OCI-LY7 (cell line): ENCODE data around the gene CDK14. TPM values are rescaled to one million over a fixed set of nuclear protein-coding genes. Genes with fewer than 3 reads are reported as not detected.

Experiments used
- BruUV-seq: library from RNA; stranded (reverse); fragments of 400-500 nt; replicated peaks from 2 replicates; lab custom pipeline; 2021; lab: Mats Ljungman, UMichigan
- CTCF ChIA-PET: fragments of 300-600 bp; sonication (Branson Sonifier 250); formaldehyde crosslinking; loops from one replicate; lab custom pipeline; 2022; ENCODE audit warnings: antibody characterized with exemption; ENCODE audit not compliant: unreplicated experiment; lab: Charles Lee
- POLR2A ChIA-PET: fragments of 300-600 bp; sonication (Branson Sonifier 250); formaldehyde crosslinking; loops from one replicate; lab custom pipeline; 2022; ENCODE audit warnings: antibody characterized with exemption; lab: Charles Lee
- DNase-seq: peaks from one replicate; pipeline ENCODE4 v3.0.0-alpha.2; 2015; ENCODE audit warnings: low spot score
- H2AFZ ChIP-seq: fragments of 200-600 bp; sonication (generic), shearing (Covaris generic); 2 replicates; pipeline ENCODE4 v1.6.1; 2014; ENCODE audit warnings: mild to moderate bottlenecking, antibody characterized with exemption, low read length, moderate library complexity
- H3K27ac ChIP-seq: fragments of 200-600 bp; sonication (generic); 2 replicates; pipeline ENCODE4 v1.5.1; 2014; ENCODE audit warnings: mixed run types, low read depth, mild to moderate bottlenecking, moderate library complexity, low read length, inconsistent platforms; ENCODE audit not compliant: poor library complexity, severe bottlenecking
- H3K36me3 ChIP-seq: fragments of 200-600 bp; sonication (generic); 2 replicates; pipeline ENCODE4 v1.6.1; 2014; ENCODE audit warnings: mild to moderate bottlenecking, antibody characterized with exemption, low read length, moderate library complexity, mixed read lengths; ENCODE audit not compliant: insufficient read depth
- H3K4me1 ChIP-seq: fragments of 200-600 bp; sonication (generic); 2 replicates; pipeline ENCODE4 v1.5.1; 2014; ENCODE audit warnings: mild to moderate bottlenecking, low read length; ENCODE audit not compliant: insufficient read depth, poor library complexity, severe bottlenecking
- H3K4me2 ChIP-seq: fragments of 200-600 bp; sonication (generic); 2 replicates; pipeline ENCODE4 v1.6.1; 2014; ENCODE audit warnings: mild to moderate bottlenecking, low read length
- H3K4me3 ChIP-seq: fragments of 200-600 bp; sonication (generic); 2 replicates; pipeline ENCODE4 v1.5.1; 2014; ENCODE audit warnings: mild to moderate bottlenecking, low read depth, low read length; ENCODE audit not compliant: poor library complexity, severe bottlenecking
- H3K79me2 ChIP-seq: fragments of 200-600 bp; sonication (generic); 2 replicates; pipeline ENCODE4 v1.6.1; 2016; ENCODE audit warnings: low read depth, mild to moderate bottlenecking, low read length, moderate library complexity, mixed read lengths; ENCODE audit not compliant: insufficient read depth
- H3K9me2 ChIP-seq: fragments of 200-600 bp; sonication (generic); 2 replicates; pipeline ENCODE4 v1.6.1; 2016; ENCODE audit warnings: mild to moderate bottlenecking, low read length, mixed read lengths; ENCODE audit not compliant: insufficient read depth
- H3K9me3 ChIP-seq: fragments of 200-600 bp; sonication (generic); 2 replicates; pipeline ENCODE4 v1.6.1; 2014; ENCODE audit warnings: mild to moderate bottlenecking, mixed run types, low read length, mixed read lengths
- H4K20me1 ChIP-seq: fragments of 200-600 bp; sonication (generic); 2 replicates; pipeline ENCODE4 v1.6.1; 2014; ENCODE audit warnings: mild to moderate bottlenecking, antibody characterized with exemption, low read length, moderate library complexity, mixed read lengths; ENCODE audit not compliant: insufficient read depth
- CTCF ChIP-seq: fragments of 200-600 bp; sonication (generic); conservative IDR thresholded peaks from 2 replicates; pipeline ENCODE4 v1.5.1; 2014; ENCODE audit warnings: mild to moderate bottlenecking, antibody characterized with exemption, low read length, moderate library complexity, mixed read lengths
- EZH2phosphoT487 ChIP-seq: fragments of 200-600 bp; sonication (generic); IDR thresholded peaks from 2 replicates; pipeline ENCODE4 v1.6.1; 2018; ENCODE audit warnings: low read depth, borderline replicate concordance, mild to moderate bottlenecking, mixed run types, antibody characterized with exemption, low read length, moderate library complexity, mixed read lengths
- intact Hi-C: fragments of 100-400 bp; cut with micrococcal nuclease; formaldehyde crosslinking; loops from one replicate; pipeline ENCODE4 v1.10.0; 2022; ENCODE audit not compliant: unreplicated experiment
- total RNA-seq, 2 experiments: library from RNA; depleted of rRNA in 1 of 2; stranded (reverse); fragments of >200 nt in 1 of 2; shearing (Covaris generic) in 1 of 2; gene quantifications; 2 replicates each; pipeline ENCODE4 v1.2.3, GENCODE V29; 2014 to 2022

CDK14 gene
- total RNA-seq, 2 experiments from 2014 or later, result 90.7 to 111 TPM

- Histone ChIP-seq H2AFZ (no peak overlapping the region), H3K4me3 (no peak overlapping the region), H4K20me1 (no peaks in the 10 kb centered on the region), H3K9me3 (no peaks in the 10 kb centered on the region), H3K27ac (no peak overlapping the region), H3K4me2 (no peak overlapping the region), H3K9me2 (no peaks in the 10 kb centered on the region), H3K36me3 (peaks cover 18% of the 10 kb centered on the region; the same call in 1 of the 2 replicates), H3K79me2 (no peaks in the 10 kb centered on the region), H3K4me1 (no peaks in the 10 kb centered on the region)
- BruUV-seq, result no TSS peak
- POLR2A ChIA-PET, result interaction anchor here (0.7 kb wide), 1 partner anchor 675 kb away, joined by 3 read pairs; no protein-coding TSS in a partner anchor
- TF ChIP-seq EZH2phosphoT487, result no peak
- TF ChIP-seq CTCF, result peak; percentile 78
- CTCF ChIA-PET, result no interaction called here
- intact Hi-C loops, result no loop called here
- no peak for DNase-seq
These were observed 450.4 kb downstream of the CDK14 start for GRCh38 chr7:91046322-91047089.

GRCh38 chr7:91047636-91048035 is 451.5 kb downstream of the CDK14 start:
- Histone ChIP-seq H3K4me1 (no peaks in the 10 kb centered on the region), H3K79me2 (no peaks in the 10 kb centered on the region), H3K9me3 (no peaks in the 10 kb centered on the region), H3K27ac (no peak overlapping the region), H3K4me3 (no peak overlapping the region), H3K4me2 (no peak overlapping the region), H4K20me1 (no peaks in the 10 kb centered on the region), H3K36me3 (peaks cover 18% of the 10 kb centered on the region; the same call in 1 of the 2 replicates), H3K9me2 (no peaks in the 10 kb centered on the region), H2AFZ (no peak overlapping the region)
- no TSS peak for BruUV-seq
- CTCF ChIA-PET, result no interaction called here
- POLR2A ChIA-PET, result no interaction called here
- TF ChIP-seq EZH2phosphoT487 (no peak), CTCF (no peak)
- no peak for DNase-seq
- intact Hi-C loops, result no loop called here

GRCh38 chr7:91050677-91051076 is 454.6 kb downstream of the CDK14 start:
- intact Hi-C loops, result no loop called here
- BruUV-seq, result no TSS peak
- no peak for TF ChIP-seq EZH2phosphoT487
- no peak for TF ChIP-seq CTCF
- no peak overlapping the region for H3K4me2 ChIP-seq
- peaks cover 18% of the 10 kb centered on the region; the same call in 1 of the 2 replicates for H3K36me3 ChIP-seq
- H3K4me3 ChIP-seq, result no peak overlapping the region
- no peak overlapping the region for H3K27ac ChIP-seq
- no peaks in the 10 kb centered on the region for H3K9me3 ChIP-seq
- POLR2A ChIA-PET, result no interaction called here
- H2AFZ ChIP-seq, result no peak overlapping the region
- H3K79me2 ChIP-seq, result no peaks in the 10 kb centered on the region
- CTCF ChIA-PET, result no interaction called here
- H3K4me1 ChIP-seq, result no peaks in the 10 kb centered on the region
- no peaks in the 10 kb centered on the region for H3K9me2 ChIP-seq
- H4K20me1 ChIP-seq, result no peaks in the 10 kb centered on the region
- no peak for DNase-seq
